K562 (cell line): ENCODE results near the gene BRD3. TPM values are rescaled to one million over a fixed set of nuclear protein-coding genes. Genes with fewer than 3 reads are reported as not detected.
A peak's percentile ranks its signal among the peaks of the same experiment; 100 is the strongest.

Source experiments
- ARHGAP35 ChIP-seq: fragments of 450-650 bp; IDR thresholded peaks from 2 replicates; pipeline ENCODE4 v1.6.1; 2018; ENCODE audit not compliant: partially characterized antibody
- ARID1B ChIP-seq: fragments of 450-650 bp; IDR thresholded peaks from 2 replicates; pipeline ENCODE4 v1.6.1; 2016; ENCODE audit warnings: antibody characterized with exemption, mild to moderate bottlenecking, inconsistent platforms
- CBFA2T2 ChIP-seq: fragments of 450-650 bp; conservative IDR thresholded peaks from 2 replicates; pipeline ENCODE4 v1.6.1; 2017; ENCODE audit warnings: mild to moderate bottlenecking
- CBX5 ChIP-seq: IDR thresholded peaks from 2 replicates; pipeline ENCODE4 v1.6.1; 2014; ENCODE audit warnings: low read depth, borderline replicate concordance
- CXXC5 ChIP-seq: fragments of 250-450 bp; sonication (Bioruptor Pico); IDR thresholded peaks from 2 replicates; pipeline ENCODE4 v1.8.0; 2022; ENCODE audit warnings: inconsistent platforms, mild to moderate bottlenecking, moderate library complexity
- GTF2A2 ChIP-seq: IDR thresholded peaks from 2 replicates; pipeline ENCODE4 v1.6.1; 2016; ENCODE audit warnings: mild to moderate bottlenecking, missing genetic modification characterization, missing compliant biosample characterization
- HNRNPUL1 ChIP-seq: fragments of 200-400 bp; formaldehyde crosslinking; IDR thresholded peaks from 2 replicates; pipeline ENCODE4 v1.6.1; 2017; ENCODE audit warnings: low read length
- MYC ChIP-seq, 2 experiments: fragments of 250-450 bp in 1 of 2; sonication (Bioruptor Pico) in 1 of 2; IDR thresholded peaks; 2 replicates each; pipeline versions ENCODE4 v1.5.1 to v1.6.1; 2012 to 2021; ENCODE audit warnings: low read depth in 2 of 2, borderline replicate concordance in 1 of 2, improper control_type of control experiment in 1 of 2, low read length in 1 of 2, mild to moderate bottlenecking in 1 of 2, moderate library complexity in 1 of 2
- NFATC3 ChIP-seq: fragments of 450-650 bp; IDR thresholded peaks from 2 replicates; pipeline ENCODE4 v1.6.1; 2017; ENCODE audit warnings: mild to moderate bottlenecking
- NR1H2 ChIP-seq: sonication (generic); formaldehyde crosslinking; IDR thresholded peaks from 2 replicates; pipeline ENCODE4 v1.4.0; 2020; ENCODE audit warnings: mild to moderate bottlenecking, missing genetic modification reagents
- NR2C1 ChIP-seq, 2 experiments: fragments of 450-650 bp; IDR thresholded peaks; 2 replicates each; pipeline ENCODE4 v1.6.1; 2017; ENCODE audit warnings: mild to moderate bottlenecking in 2 of 2, antibody characterized with exemption in 1 of 2, inconsistent platforms in 1 of 2, missing compliant biosample characterization in 1 of 2, missing genetic modification characterization in 1 of 2
- PCBP2 ChIP-seq: fragments of 200-400 bp; formaldehyde crosslinking; IDR thresholded peaks from 2 replicates; pipeline ENCODE4 v1.6.1; 2018; ENCODE audit warnings: low read length, low read depth, mild to moderate bottlenecking, moderate library complexity; ENCODE audit not compliant: poor library complexity, severe bottlenecking
- PHF8 ChIP-seq: fragments of 200-600 bp; sonication (generic); IDR thresholded peaks from 2 replicates; pipeline ENCODE4 v1.6.1; 2012; ENCODE audit warnings: mixed run types, mild to moderate bottlenecking, inconsistent platforms, low read length, moderate library complexity, borderline replicate concordance
- RAD51 ChIP-seq: fragments of 450-650 bp; IDR thresholded peaks from 2 replicates; pipeline ENCODE4 v1.7.1; 2016; ENCODE audit warnings: low read depth, mild to moderate bottlenecking, borderline replicate concordance
- RNF2 ChIP-seq: sonication (generic); IDR thresholded peaks from 2 replicates; pipeline ENCODE4 v1.6.1; 2016
- SRSF1 ChIP-seq: fragments of 200-400 bp; formaldehyde crosslinking; IDR thresholded peaks from 2 replicates; pipeline ENCODE4 v1.6.1; 2017; ENCODE audit warnings: mild to moderate bottlenecking, low read depth, low read length, moderate library complexity
- TAF1 ChIP-seq: IDR thresholded peaks from 2 replicates; pipeline ENCODE4 v1.6.1; 2011; ENCODE audit warnings: mild to moderate bottlenecking, low read length, moderate library complexity; ENCODE audit not compliant: insufficient read depth, control insufficient read depth, severe bottlenecking; ENCODE audit errors: extremely low read depth
- ZNF253 ChIP-seq: fragments of 250-450 bp; sonication (Bioruptor Pico); conservative IDR thresholded peaks from 2 replicates; pipeline ENCODE4 v1.6.1; 2021; ENCODE audit warnings: mild to moderate bottlenecking
- ZNF583 ChIP-seq: fragments of 250-450 bp; sonication (Bioruptor Pico); IDR thresholded peaks from 2 replicates; pipeline ENCODE4 v1.4.0; 2020
- polyA plus RNA-seq, 8 experiments: library from polyadenylated mRNA; depleted of rRNA in 4 of 8; stranded (reverse) in 5 of 8; unstranded in 3 of 8; fragments of >200 nt; fragmentation: Nextera tagmentation in 2 of 8; fragmentation: Illumina TruSeq in 1 of 8; extraction: Ambion mirVana in 2 of 8; extraction: Trizol in 1 of 8; gene quantifications; 2 replicates each; pipeline versions ENCODE4 v1.2.1 to v1.2.3, GENCODE V29; 2011 to 2014; ENCODE audit warnings: inconsistent platforms in 1 of 8, missing spikeins in 1 of 8
- total RNA-seq, 7 experiments: library from RNA; depleted of rRNA in 6 of 7; stranded (reverse); fragments of >200 nt in 6 of 7; fragmentation: Illumina TruSeq in 2 of 7; extraction: Trizol in 2 of 7; gene quantifications; 2 replicates each; pipeline versions ENCODE4 v1.2.1 to v1.2.3, GENCODE V29; 2011 to 2021; ENCODE audit warnings: low replicate concordance in 1 of 7
- TF ChIP-seq, protein P1 (sequence below): fragments of 450-650 bp; IDR thresholded peaks from 2 replicates; pipeline ENCODE4 v1.6.1; 2016; ENCODE audit warnings: borderline replicate concordance
- TF ChIP-seq, protein P2 (sequence below): sonication (generic); formaldehyde crosslinking; IDR thresholded peaks from 2 replicates; pipeline ENCODE4 v1.8.0; 2022; ENCODE audit warnings: mild to moderate bottlenecking, missing genetic modification reagents

The BRD3 gene
- total and polyA plus RNA-seq, 9 of the 15 experiments (the other 6 are each of a cell fraction or from before 2014, with no cell fraction given): 0.82 to 37.1 (median 4.2) TPM

DNA sequence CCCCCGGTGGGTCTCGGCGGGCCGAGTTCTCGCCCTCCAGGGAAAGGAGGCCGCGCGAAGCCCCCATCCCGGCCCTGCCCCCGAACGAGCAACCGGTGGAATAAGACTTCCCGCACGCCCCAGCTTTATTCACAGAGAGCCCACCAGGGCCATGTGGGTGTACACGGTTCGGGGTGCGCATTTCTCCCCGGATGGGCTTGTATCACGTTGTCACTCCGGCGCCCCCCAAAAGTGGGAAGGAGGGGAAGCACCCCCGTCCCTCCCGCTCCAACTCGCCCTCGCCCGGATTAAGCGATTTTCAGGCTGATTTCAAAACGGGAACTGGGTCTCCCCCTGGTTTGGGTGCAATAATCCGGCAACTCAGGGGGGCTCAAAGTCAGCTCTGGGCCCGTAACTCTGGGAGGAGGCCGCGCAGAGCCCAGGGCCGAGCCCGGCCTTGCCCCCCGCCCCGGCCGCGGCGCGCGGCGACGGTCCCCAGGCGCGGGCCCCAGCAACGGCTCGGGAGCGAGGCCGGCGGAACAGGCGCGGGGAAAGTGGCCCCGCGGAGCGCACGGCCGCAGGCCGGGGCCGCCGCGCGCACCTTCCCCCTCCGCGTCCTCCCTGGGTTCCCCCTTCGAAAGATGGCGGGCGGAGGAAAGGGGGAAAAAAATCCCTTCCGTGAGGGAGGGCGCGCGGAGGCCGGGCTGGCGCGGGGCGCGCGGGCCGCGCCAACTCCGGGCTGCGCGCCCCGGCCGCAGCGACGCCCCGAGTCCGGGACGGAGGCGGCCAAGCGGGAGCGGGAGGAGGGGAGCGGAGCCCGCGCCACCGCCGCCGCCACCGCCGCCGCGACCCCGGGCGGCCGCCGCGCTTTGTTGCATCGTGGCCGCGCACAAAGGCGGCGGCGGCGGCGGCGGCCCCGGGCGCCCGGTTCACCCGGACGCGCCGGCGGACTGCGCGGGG lies 644 bp downstream of the BRD3 start (continued):
- TF ChIP-seq, protein P1, sequence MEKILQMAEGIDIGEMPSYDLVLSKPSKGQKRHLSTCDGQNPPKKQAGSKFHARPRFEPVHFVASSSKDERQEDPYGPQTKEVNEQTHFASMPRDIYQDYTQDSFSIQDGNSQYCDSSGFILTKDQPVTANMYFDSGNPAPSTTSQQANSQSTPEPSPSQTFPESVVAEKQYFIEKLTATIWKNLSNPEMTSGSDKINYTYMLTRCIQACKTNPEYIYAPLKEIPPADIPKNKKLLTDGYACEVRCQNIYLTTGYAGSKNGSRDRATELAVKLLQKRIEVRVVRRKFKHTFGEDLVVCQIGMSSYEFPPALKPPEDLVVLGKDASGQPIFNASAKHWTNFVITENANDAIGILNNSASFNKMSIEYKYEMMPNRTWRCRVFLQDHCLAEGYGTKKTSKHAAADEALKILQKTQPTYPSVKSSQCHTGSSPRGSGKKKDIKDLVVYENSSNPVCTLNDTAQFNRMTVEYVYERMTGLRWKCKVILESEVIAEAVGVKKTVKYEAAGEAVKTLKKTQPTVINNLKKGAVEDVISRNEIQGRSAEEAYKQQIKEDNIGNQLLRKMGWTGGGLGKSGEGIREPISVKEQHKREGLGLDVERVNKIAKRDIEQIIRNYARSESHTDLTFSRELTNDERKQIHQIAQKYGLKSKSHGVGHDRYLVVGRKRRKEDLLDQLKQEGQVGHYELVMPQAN: no peak
- TF ChIP-seq NR2C1 (IDR thresholded peaks at IDR 0.05): no peak
- TF ChIP-seq NR2C1 (tag; IDR thresholded peaks at IDR 0.05): no peak
- TF ChIP-seq MYC (IDR thresholded peaks at IDR 0.05; ENCODE audit: low read depth, low read length): 0 out of 2 replicates have a peak, but pooled peaks have one; percentile 14
- TF ChIP-seq MYC (CRISPR knock-in tag; IDR thresholded peaks at IDR 0.05; ENCODE audit: borderline replicate concordance, low read depth): no peak
- TF ChIP-seq ZNF583 (CRISPR knock-in tag): 0 out of 2 replicates have a peak, but pooled peaks have one; percentile 15
- no peak for TF ChIP-seq ARID1B
- TF ChIP-seq HNRNPUL1: no peak
- TF ChIP-seq, protein P2, sequence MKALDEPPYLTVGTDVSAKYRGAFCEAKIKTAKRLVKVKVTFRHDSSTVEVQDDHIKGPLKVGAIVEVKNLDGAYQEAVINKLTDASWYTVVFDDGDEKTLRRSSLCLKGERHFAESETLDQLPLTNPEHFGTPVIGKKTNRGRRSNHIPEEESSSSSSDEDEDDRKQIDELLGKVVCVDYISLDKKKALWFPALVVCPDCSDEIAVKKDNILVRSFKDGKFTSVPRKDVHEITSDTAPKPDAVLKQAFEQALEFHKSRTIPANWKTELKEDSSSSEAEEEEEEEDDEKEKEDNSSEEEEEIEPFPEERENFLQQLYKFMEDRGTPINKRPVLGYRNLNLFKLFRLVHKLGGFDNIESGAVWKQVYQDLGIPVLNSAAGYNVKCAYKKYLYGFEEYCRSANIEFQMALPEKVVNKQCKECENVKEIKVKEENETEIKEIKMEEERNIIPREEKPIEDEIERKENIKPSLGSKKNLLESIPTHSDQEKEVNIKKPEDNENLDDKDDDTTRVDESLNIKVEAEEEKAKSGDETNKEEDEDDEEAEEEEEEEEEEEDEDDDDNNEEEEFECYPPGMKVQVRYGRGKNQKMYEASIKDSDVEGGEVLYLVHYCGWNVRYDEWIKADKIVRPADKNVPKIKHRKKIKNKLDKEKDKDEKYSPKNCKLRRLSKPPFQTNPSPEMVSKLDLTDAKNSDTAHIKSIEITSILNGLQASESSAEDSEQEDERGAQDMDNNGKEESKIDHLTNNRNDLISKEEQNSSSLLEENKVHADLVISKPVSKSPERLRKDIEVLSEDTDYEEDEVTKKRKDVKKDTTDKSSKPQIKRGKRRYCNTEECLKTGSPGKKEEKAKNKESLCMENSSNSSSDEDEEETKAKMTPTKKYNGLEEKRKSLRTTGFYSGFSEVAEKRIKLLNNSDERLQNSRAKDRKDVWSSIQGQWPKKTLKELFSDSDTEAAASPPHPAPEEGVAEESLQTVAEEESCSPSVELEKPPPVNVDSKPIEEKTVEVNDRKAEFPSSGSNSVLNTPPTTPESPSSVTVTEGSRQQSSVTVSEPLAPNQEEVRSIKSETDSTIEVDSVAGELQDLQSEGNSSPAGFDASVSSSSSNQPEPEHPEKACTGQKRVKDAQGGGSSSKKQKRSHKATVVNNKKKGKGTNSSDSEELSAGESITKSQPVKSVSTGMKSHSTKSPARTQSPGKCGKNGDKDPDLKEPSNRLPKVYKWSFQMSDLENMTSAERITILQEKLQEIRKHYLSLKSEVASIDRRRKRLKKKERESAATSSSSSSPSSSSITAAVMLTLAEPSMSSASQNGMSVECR (CRISPR knock-in tag): 0 out of 2 replicates have a peak, but pooled peaks have one; percentile 44
- no peak for TF ChIP-seq RNF2
- peak; percentile 36; the same call in 1 of the 2 replicates for TF ChIP-seq CXXC5 (CRISPR knock-in tag)
- TF ChIP-seq NR1H2 (CRISPR knock-in tag): no peak
- no peak for TF ChIP-seq CBX5
- TF ChIP-seq RAD51: no peak
- TF ChIP-seq NFATC3: no peak
- TF ChIP-seq TAF1: peak; percentile 14
- TF ChIP-seq ARHGAP35: no peak
- no peak for TF ChIP-seq SRSF1
- TF ChIP-seq PCBP2: no peak
- TF ChIP-seq GTF2A2 (tag): no peak
- peak; percentile 49; the same call in 1 of the 2 replicates for TF ChIP-seq PHF8
- no peak for TF ChIP-seq CBFA2T2
- TF ChIP-seq ZNF253: no peak
